Astrocyte (in vitro differentiated cells and primary cell): ENCODE data around the gene RTBDN.

Experiments
- EZH2 ChIP-seq: IDR thresholded peaks from 2 replicates; pipeline ENCODE4 v1.6.1; 2012; ENCODE audit warnings: mild to moderate bottlenecking, low read length, inconsistent platforms; ENCODE audit not compliant: insufficient read depth
- TF ChIP-seq, protein P1 (sequence below): IDR thresholded peaks from 2 replicates; pipeline ENCODE4 v1.5.1; 2011; ENCODE audit warnings: low read depth, mild to moderate bottlenecking, inconsistent platforms, low read length, moderate library complexity; ENCODE audit not compliant: insufficient read depth

DNA sequence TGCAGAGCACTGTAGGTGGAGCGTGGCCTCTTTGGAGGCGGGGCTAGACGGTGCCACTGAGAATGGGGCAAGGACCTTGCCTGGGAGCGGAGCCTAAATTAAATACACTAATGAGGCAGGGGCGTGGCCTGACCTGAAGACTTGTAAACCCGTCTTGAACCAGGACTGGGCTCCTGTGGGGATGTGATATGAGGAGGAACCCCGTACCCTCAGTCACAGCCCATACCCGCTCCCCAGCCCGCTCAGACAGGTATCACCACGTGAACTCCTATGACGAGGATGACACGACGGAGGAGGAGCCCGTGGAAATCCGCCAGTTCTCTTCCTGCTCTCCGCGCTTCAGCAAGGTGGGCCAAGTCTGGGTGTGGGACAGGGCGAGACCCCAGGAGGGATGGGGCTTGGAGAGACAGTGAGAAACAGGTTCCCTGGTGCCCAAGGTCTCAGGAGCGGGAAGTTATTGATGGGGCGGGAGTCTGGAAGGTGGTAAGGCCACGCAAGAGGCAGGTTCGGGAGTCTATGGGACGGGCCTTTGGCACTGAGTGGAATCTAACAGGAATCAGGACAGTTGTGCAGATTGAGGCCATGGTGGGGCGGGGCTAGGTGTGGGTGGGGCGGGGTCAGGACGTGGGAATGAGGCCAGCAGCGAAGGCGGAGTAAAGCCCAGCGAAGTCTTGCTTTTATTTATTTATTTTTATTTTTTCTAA is 32.2 kb upstream of the RTBDN start:
- TF ChIP-seq, protein P1, sequence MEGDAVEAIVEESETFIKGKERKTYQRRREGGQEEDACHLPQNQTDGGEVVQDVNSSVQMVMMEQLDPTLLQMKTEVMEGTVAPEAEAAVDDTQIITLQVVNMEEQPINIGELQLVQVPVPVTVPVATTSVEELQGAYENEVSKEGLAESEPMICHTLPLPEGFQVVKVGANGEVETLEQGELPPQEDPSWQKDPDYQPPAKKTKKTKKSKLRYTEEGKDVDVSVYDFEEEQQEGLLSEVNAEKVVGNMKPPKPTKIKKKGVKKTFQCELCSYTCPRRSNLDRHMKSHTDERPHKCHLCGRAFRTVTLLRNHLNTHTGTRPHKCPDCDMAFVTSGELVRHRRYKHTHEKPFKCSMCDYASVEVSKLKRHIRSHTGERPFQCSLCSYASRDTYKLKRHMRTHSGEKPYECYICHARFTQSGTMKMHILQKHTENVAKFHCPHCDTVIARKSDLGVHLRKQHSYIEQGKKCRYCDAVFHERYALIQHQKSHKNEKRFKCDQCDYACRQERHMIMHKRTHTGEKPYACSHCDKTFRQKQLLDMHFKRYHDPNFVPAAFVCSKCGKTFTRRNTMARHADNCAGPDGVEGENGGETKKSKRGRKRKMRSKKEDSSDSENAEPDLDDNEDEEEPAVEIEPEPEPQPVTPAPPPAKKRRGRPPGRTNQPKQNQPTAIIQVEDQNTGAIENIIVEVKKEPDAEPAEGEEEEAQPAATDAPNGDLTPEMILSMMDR: no peak
- no peak for TF ChIP-seq EZH2
